Upper lobe of right lung (tissue), 1 donor: Measurements from ENCODE around the gene SAMD4A. TPM values are rescaled to one million over a fixed set of nuclear protein-coding genes. Genes with fewer than 3 reads are reported as not detected.

ENCODE experiments used
- ATAC-seq: fragments of 200-7000 bp; cut with Tn5 transposase; one replicate; pipeline ENCODE4 v1.9.1; 2020; ENCODE audit warnings: mild to moderate bottlenecking, moderate library complexity
- DNase-seq: peaks from one replicate; pipeline ENCODE4 v3.0.0-alpha.2; 2020
- H3K27ac ChIP-seq: fragments of 200-600 bp; one replicate; pipeline ENCODE4 v1.8.0; 2022
- H3K27me3 ChIP-seq: fragments of 200-600 bp; one replicate; pipeline ENCODE4 v1.8.0; 2022; ENCODE audit warnings: mild to moderate bottlenecking
- H3K36me3 ChIP-seq: fragments of 200-600 bp; one replicate; pipeline ENCODE4 v1.8.0; 2022
- H3K4me1 ChIP-seq: fragments of 200-600 bp; one replicate; pipeline ENCODE4 v1.8.0; 2022
- H3K4me3 ChIP-seq: fragments of 200-600 bp; one replicate; pipeline ENCODE4 v1.8.0; 2022; ENCODE audit warnings: mild to moderate bottlenecking
- H3K9me3 ChIP-seq: fragments of 200-600 bp; one replicate; pipeline ENCODE4 v1.8.0; 2022
- intact Hi-C: fragments of 100-400 bp; cut with DNase I; formaldehyde crosslinking; loops from one replicate; pipeline ENCODE4 v1.11.0; 2022
- total RNA-seq: library from RNA; stranded (reverse); fragmentation: NEBNext Ultra II Directional; extraction: Animal tissue kit (Norgen Biotek cat#: 25700); gene quantifications from one replicate; pipeline ENCODE4 v1.2.1, GENCODE V29; 2021
- TF ChIP-seq, protein P1 (sequence below): fragments of 200-600 bp; IDR thresholded peaks from one replicate; pipeline ENCODE4 v1.8.0; 2022; ENCODE audit warnings: antibody characterized with exemption
- donor health status: DM: no; HTN: yes; CAD: no; lungs with severe emphysema.

SAMD4A gene
- total RNA-seq, 1 donor from 2014 or later, result 39.1 TPM

DNA sequence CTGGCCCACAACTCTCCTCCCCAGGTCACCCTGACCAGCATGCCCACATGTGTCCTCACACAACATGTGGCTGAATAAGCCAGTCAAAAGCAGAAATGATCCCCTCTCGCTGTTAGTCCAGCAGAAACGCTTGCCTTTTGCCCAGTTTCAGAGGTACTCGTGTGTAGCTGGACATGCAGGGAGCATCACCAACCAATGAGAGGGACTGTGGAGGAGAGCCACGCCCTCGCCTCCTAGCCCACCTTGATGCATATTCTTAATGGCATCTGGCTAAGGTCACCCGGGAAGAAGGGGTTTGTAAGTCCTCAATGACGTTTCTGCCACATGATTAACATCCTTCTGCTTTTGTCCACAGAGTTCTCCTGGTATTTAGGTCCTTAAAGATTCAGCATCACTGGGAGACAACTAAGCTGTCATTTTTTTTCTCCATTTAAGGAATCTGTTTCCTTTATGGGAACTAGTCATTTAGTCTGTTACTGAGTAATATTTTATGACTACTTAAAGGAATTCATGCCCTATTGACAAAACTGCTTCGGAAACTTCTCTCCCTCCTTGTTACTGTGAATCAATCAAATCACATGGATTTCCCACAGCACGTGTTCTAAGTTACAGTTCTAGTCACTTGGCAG, 201.7 kb downstream of the SAMD4A start:
- ATAC-seq (no peak), DNase-seq (no peak)
- Histone ChIP-seq H3K27me3 (no peaks in the 10 kb centered on the region), H3K36me3 (peaks cover 27% of the 10 kb centered on the region), H3K9me3 (no peaks in the 10 kb centered on the region), H3K4me3 (no peak overlapping the region), H3K27ac (no peak overlapping the region), H3K4me1 (peaks cover 12% of the 10 kb centered on the region)
- intact Hi-C loops, result no loop called here
- TF ChIP-seq, protein P1, sequence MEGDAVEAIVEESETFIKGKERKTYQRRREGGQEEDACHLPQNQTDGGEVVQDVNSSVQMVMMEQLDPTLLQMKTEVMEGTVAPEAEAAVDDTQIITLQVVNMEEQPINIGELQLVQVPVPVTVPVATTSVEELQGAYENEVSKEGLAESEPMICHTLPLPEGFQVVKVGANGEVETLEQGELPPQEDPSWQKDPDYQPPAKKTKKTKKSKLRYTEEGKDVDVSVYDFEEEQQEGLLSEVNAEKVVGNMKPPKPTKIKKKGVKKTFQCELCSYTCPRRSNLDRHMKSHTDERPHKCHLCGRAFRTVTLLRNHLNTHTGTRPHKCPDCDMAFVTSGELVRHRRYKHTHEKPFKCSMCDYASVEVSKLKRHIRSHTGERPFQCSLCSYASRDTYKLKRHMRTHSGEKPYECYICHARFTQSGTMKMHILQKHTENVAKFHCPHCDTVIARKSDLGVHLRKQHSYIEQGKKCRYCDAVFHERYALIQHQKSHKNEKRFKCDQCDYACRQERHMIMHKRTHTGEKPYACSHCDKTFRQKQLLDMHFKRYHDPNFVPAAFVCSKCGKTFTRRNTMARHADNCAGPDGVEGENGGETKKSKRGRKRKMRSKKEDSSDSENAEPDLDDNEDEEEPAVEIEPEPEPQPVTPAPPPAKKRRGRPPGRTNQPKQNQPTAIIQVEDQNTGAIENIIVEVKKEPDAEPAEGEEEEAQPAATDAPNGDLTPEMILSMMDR, result no peak

DNA sequence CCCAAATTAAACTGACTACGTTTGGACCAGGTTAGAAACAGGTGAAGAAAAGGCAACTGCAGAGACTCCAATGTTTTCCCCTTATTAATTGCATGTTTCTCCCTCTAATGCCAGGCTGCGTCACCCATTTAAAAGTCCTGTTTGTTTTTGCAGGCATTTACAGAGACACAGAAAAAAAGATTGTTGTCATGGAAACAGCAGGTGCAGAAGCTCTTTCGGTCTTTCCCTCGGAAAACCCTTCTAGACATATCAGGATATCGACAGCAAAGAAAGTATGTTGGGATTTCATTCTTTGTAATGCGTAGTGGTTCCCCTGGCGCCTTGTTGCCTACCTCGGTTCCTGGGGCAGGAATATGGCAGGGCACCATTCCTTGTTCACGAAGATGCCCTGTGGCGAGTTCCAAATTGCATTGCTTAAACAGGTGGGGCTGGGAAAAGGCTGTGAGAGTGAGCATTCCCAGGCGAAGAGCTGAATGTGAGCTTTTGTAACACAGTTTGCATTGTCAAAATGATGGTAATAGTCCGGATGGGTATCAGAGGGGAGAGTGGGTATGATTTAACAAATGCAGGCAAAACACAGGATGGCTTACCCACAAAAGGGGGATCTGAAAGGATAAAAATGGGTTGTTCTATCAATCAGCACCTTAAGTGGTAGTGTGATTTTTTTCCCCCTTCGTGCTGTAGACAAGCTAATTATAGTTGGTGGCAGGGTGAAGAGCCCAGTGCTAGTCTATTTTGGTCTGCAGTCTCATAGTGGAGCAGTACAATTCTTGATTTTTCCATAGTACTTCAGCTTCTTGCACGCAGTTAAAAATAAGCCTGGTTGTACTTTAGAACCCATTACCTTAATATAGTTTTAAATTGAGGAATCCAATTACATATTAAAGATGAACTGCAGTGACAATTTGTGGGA, 203.3 kb downstream of the SAMD4A start:
- DNase-seq (no peak), ATAC-seq (no peak)
- H3K4me1 ChIP-seq, result peaks cover 15% of the 10 kb centered on the region
- intact Hi-C loops, result loop anchor here (5.0 kb wide), 1 partner anchor 203 kb away; the partner anchor contains the start of gene SAMD4A
- no peaks in the 10 kb centered on the region for H3K27me3 ChIP-seq
- TF ChIP-seq, protein P1, result no peak
- H3K36me3 ChIP-seq, result peaks cover 11% of the 10 kb centered on the region
- H3K9me3 ChIP-seq, result no peaks in the 10 kb centered on the region
- H3K27ac ChIP-seq, result no peak overlapping the region
- H3K4me3 ChIP-seq, result no peak overlapping the region

DNA sequence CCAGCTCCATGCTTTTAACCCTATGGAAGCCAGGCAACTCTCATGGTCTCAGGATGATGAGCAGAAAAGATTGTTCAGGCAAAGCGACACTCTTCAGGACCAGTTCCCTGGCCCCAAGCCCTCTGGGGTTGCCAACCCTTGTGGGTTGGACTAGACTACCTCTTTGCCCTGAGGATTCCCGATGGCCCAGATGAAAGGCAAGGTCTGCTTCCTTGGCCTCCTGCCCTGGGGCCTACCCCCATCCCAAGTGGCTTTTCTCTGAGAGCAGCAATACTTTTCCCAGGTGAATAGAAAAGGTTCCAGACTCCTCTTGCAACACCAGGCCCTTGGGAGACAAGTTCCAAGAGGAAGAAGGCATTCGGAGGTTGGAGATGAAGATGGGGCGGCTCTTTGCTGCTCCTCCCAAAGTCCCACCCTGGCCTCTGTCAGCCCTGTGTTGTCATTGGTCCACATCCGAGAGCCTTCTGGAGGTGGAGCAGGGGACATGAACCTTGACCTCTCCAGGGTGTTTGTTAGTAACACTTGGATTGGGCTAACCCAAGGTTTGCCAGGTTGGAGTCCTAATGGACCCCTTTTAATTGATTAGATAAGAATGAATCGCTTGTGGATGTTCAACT, 204.6 kb downstream of the SAMD4A start:
- DNase-seq (no peak), ATAC-seq (no peak)
- Histone ChIP-seq H3K36me3 (peaks cover 7% of the 10 kb centered on the region), H3K4me1 (peaks cover 20% of the 10 kb centered on the region), H3K27ac (no peak overlapping the region), H3K4me3 (no peak overlapping the region), H3K27me3 (no peaks in the 10 kb centered on the region), H3K9me3 (no peaks in the 10 kb centered on the region)
- intact Hi-C loops, result loop anchor here (5.0 kb wide), 1 partner anchor 204 kb away; the partner anchor contains the start of gene SAMD4A
- TF ChIP-seq, protein P1, result no peak

DNA sequence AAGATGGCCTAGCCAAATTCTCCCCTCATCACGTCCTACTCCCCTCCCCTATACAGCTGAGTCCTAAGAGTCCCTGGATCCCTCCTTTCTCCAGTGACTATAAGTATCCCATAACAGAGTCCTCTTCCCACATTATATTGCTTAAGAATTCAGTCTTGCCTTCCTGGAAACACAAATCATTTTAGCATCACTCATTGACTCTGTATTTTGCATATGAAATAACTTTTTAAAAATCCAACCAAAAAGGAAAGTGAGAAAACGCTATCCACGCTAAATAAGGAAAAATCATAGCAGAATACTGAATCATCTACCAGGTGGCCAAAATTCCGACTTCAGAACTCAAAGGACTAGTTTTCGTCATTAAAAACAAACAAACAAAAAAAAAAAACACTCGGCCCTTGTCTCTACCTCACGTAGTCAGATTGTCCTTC, 205.5 kb downstream of the SAMD4A start:
- Histone ChIP-seq H3K9me3 (no peaks in the 10 kb centered on the region), H3K4me1 (peaks cover 21% of the 10 kb centered on the region), H3K36me3 (peaks cover 7% of the 10 kb centered on the region), H3K27ac (peak overlapping the region; percentile 77), H3K4me3 (no peak overlapping the region), H3K27me3 (no peaks in the 10 kb centered on the region)
- no peak for ATAC-seq
- no peak for DNase-seq
- intact Hi-C loops, result loop anchor here (5.0 kb wide), 1 partner anchor 205 kb away; the partner anchor contains the start of gene SAMD4A
- TF ChIP-seq, protein P1, result no peak

DNA sequence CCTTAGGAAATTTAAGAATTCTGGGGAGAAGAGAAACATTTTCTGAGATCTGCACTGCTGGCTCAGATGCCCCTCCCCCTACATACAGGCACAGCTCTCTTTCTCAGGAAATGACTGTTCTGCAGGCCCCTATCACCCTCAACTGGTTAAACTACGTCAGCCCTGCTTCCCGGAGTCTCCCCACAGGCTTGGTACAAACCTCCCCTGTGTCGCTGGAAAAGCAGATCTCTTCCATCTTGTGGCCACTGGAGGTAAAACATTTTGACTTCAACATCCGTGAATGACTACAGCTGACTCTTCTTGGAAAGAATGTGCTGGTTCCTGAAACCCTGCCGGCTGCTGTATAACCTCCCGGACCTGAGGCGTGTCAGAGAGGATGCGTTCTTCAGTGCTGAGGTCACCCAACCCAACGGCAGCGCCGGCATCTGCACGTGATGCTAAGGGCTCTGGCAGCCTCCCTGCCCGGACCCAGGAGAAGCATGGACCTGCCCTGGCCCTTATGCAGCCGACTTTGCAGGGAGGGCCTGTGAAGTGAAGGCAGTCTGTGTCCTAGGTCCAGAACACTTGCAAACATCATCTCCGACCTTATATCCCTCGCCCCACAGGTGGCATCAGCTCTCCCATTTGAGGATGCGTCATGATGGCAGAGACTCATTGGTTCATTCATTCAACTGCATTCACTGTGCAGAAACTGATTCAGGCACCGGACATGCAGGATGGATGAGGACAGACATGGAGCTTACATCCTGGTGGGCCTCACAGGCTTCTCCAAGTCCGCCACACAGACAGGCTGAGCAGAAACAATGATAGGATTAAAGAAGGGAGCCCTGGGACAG, 206.5 kb downstream of the SAMD4A start:
- ATAC-seq (peak; percentile 88), DNase-seq (peak; percentile 83)
- TF ChIP-seq, protein P1, result peak; percentile 66
- intact Hi-C loops, result loop anchor here (5.0 kb wide), 1 partner anchor 206 kb away; the partner anchor contains the start of gene SAMD4A
- Histone ChIP-seq H3K4me3 (no peak overlapping the region), H3K27me3 (no peaks in the 10 kb centered on the region), H3K4me1 (peaks cover 26% of the 10 kb centered on the region), H3K9me3 (no peaks in the 10 kb centered on the region), H3K27ac (peak overlapping the region; percentile 77), H3K36me3 (peaks cover 7% of the 10 kb centered on the region)
